D721Med (cell line): ENCODE data around the gene RANGAP1.

Source experiments
- DNase-seq: peaks from one replicate; pipeline ENCODE4 v3.0.0; 2011; ENCODE audit warnings: low spot score; ENCODE audit not compliant: insufficient read length
- FAIRE-seq: peaks from 2 replicates; lab custom pipeline; 2011; peaks lifted over from hg19 to GRCh38; lab: Jason Lieb, UNC
- TF ChIP-seq, protein P1 (sequence below): IDR thresholded peaks from 2 replicates; pipeline ENCODE4 v1.5.1; 2012; ENCODE audit warnings: mild to moderate bottlenecking, control low read depth; ENCODE audit not compliant: insufficient read depth; ENCODE audit errors: missing control alignments

RANGAP1 gene

GRCh38 chr22:41204992-41205900 is 80.7 kb downstream of the RANGAP1 start, which contains the start of gene L3MBTL2:
L3MBTL2 (plus strand) TSS chr22:41205312; CDS start chr22:41205363, 51 bp downstream.
- no peak for FAIRE-seq

GRCh38 chr22:41204066-41204465 is 81.9 kb downstream of the RANGAP1 start:
- TF ChIP-seq, protein P1, sequence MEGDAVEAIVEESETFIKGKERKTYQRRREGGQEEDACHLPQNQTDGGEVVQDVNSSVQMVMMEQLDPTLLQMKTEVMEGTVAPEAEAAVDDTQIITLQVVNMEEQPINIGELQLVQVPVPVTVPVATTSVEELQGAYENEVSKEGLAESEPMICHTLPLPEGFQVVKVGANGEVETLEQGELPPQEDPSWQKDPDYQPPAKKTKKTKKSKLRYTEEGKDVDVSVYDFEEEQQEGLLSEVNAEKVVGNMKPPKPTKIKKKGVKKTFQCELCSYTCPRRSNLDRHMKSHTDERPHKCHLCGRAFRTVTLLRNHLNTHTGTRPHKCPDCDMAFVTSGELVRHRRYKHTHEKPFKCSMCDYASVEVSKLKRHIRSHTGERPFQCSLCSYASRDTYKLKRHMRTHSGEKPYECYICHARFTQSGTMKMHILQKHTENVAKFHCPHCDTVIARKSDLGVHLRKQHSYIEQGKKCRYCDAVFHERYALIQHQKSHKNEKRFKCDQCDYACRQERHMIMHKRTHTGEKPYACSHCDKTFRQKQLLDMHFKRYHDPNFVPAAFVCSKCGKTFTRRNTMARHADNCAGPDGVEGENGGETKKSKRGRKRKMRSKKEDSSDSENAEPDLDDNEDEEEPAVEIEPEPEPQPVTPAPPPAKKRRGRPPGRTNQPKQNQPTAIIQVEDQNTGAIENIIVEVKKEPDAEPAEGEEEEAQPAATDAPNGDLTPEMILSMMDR, result no peak
- DNase-seq, result no peak
- no peak for FAIRE-seq

More at GRCh38 chr22:41204992-41205900, 80.7 kb downstream of the RANGAP1 start, which contains the start of gene L3MBTL2:
- TF ChIP-seq, protein P1, result no peak
- peak; percentile 87 for DNase-seq

DNA sequence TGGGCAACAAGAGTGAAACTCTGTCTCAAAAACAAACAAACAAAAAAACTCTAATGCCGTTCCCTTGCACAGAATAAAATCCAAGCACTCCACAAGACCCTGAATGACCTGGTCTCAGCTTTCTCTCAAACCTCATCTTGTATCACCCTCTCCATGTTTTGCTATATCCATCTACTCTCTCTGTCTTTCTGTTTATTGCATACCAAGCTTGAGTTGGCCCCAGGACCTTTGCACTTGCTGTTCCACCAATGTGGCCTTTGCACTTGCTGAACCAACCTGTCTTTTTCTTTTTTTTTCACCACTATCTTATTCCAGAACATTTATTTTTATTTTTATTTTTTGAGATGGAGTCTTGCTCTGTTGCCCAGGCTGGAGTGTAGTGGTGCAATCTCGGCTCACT is 82.9 kb downstream of the RANGAP1 start:
- FAIRE-seq, result no peak
- TF ChIP-seq, protein P1, result no peak

DNA sequence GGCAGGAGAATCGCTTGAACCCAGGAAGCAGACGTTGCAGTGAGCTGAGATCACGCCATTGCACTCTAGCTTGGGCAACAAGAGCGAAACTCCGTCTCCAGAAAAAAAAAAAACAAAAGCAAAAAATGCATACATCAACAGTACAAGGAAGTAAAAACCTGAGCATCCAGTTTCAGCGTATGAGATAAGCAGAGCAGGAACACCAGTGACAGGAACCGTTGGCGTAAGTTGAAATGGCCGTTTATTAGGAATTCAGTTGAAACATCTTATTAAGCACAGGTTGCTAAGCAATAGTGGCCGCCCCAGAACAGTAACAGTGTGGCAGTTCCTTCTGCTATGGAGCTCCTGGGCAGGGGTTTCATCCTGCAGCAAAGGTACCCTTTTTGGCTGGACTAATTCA is 84.8 kb downstream of the RANGAP1 start:
- FAIRE-seq (no peak), DNase-seq (no peak)
- TF ChIP-seq, protein P1, result no peak

More for the DNA sequence above, 82.9 kb downstream of the RANGAP1 start:
- DNase-seq, result no peak

DNA sequence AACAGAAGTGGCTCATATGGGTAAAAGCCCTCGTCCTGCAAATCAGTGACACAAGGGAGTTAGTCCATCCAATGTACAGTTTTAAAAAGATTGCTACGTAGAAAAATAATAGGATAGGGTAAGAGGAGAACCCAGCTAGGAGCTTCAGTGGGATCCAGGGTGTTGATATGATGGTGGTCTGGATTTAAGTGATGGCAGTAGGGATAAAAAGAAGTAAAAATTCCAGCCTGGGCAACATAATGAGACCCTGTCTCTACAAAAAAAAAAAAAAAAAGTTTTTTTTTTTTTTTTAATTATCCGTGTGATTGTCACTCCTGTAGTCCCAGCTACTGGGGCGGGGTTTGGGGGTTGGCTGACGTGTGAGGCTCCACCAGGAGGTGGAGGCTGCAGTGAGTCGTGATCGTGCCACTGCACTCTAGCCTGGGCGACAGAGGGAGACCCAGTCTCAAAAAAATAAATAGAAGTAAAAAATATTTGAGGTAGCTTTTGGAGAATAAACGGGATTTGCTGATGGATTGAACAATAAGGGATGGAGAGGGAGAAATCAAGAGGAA is 87.9 kb downstream of the RANGAP1 start:
- TF ChIP-seq, protein P1, result no peak
- FAIRE-seq (no peak), DNase-seq (no peak)

DNA sequence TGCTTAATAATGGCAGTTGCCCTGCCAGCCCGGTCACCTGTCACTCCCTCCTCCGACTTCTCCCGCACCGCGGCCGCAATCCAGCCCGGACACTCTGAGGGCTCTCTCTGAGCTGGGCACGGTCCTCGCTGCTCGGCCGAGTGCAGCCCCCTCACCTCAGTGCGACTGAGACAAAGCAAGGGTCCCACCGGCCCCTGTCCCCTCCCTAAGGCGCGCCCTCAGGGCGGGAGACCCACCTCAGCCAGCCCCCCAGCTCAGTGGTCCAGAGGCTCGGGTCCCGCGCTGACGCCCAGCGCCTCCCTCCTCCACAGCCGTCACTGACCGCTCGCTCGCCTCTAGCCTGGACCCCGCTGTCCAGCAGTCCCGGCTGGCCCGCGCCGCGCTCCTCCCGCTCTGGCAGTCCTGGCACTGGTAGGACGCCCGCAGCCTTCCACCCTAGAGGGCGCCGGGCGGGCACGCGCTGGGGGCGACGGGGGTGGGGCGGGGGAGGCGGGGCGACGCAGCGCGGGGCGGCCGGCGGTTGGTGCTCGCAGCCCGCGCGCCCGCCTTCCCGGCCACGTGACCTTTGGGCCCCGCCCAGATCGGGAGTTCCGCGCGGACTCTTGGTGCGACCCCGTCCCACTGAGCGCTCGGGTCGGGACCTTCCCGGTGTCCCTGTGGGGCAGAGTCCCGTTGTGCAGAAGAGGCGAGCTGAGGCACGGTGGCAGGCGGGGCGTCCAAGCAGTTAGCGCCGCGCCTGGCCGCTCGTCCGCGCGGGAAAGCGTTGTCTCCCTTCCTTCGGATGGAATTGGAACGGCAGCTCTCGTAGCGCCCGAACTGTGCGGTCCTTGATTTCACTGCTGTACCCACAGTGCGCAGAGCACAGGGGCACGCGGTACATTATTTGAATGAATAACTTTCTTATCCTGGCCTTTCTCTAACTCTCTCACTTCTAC is 88.7 kb downstream of the RANGAP1 start:
- TF ChIP-seq, protein P1, result peak; percentile 24
- FAIRE-seq (no peak), DNase-seq (peak; percentile 70)
